HG03095 (cell line): ENCODE results near the gene ANKRD53.

Source experiments
- ATAC-seq: cut with Tn5 transposase; IDR thresholded peaks from one replicate; pipeline ENCODE4 v1.9.1; 2021; ENCODE audit warnings: moderate library complexity; ENCODE audit not compliant: unreplicated experiment

ANKRD53 gene

GRCh38 chr2:70964596-70965386 is 13.6 kb upstream of the ANKRD53 start:
- peak; percentile 81 for ATAC-seq

DNA sequence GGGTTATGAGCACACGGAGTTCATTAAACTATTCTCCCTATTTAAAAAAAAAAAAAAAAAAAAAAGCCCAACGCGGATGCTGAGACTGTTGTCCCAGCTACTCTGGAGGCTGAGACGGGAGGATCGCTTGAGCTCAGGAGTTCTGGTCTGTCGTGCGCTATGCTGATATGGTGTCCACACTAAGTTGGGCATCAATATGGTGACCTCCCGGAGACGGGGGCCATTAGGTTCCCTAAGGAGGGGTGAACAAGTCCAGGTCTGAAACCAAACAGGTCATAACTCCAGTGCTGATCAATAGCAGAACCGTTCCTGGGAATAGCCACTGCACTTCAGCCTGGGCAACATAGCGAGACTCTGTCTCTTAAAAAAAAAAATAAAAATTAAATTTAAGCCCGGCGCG is 12.9 kb upstream of the ANKRD53 start:
- ATAC-seq, result no peak

DNA sequence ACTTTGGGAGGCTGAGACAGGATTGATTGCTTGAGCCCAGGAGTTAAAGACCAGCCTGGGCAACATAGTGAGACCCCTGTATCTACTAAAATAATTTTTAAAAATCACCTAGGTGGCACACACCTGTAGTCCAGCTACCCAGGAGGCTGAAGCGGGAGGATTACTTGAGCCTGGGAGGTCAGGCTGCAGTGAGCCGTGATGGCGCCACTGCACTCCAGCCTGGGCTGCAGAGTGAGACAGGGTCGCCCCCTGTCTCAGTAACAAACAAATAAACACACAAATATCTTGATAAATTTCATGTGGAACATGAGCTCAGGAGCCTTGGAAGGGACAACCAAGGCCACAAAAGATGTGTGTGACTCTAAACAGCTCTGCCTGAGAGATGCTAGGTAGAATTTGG is 11.7 kb upstream of the ANKRD53 start:
- no peak for ATAC-seq

GRCh38 chr2:70967189-70967588 is 11.2 kb upstream of the ANKRD53 start:
- no peak for ATAC-seq

GRCh38 chr2:70974592-70974991 is 3.8 kb upstream of the ANKRD53 start:
- no peak for ATAC-seq

GRCh38 chr2:70975237-70975636 is 3.2 kb upstream of the ANKRD53 start:
- ATAC-seq, result no peak

DNA sequence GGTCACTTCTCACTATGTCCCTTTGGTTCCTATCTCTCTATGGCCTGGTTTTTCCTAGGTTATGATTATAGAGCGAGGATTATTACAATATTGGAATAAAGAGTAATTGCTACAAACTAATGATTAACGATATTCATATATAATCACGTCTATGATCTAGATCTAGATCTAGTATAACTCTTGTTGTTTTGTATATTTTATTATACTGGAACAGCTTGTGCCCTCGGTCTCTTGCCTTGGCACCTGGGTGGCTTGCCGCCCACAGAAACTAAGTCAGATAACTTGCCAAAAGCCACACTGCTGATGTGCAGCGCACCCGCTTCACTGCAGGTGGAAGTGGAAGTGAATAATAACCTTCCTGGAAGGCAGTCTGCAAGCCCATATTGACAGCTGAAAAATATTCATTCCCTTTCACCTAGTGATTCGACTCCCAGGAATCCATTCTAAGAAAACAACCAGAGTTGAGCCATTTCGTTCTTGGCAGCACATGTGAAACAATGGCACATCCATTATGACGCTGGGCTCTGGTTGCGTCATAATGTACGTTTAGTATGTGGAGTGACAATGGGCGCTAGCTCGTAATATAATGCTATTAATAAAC is 725 bp upstream of the ANKRD53 start:
- no peak for ATAC-seq

- no peak for ATAC-seq
Measured at GRCh38 chr2:70979180-70979488, 704 bp downstream of the ANKRD53 start.

- no peak for ATAC-seq
Measured at GRCh38 chr2:70979626-70980025, 1.2 kb downstream of the ANKRD53 start.

GRCh38 chr2:70981421-70981820 is 3.0 kb downstream of the ANKRD53 start:
- no peak for ATAC-seq

DNA sequence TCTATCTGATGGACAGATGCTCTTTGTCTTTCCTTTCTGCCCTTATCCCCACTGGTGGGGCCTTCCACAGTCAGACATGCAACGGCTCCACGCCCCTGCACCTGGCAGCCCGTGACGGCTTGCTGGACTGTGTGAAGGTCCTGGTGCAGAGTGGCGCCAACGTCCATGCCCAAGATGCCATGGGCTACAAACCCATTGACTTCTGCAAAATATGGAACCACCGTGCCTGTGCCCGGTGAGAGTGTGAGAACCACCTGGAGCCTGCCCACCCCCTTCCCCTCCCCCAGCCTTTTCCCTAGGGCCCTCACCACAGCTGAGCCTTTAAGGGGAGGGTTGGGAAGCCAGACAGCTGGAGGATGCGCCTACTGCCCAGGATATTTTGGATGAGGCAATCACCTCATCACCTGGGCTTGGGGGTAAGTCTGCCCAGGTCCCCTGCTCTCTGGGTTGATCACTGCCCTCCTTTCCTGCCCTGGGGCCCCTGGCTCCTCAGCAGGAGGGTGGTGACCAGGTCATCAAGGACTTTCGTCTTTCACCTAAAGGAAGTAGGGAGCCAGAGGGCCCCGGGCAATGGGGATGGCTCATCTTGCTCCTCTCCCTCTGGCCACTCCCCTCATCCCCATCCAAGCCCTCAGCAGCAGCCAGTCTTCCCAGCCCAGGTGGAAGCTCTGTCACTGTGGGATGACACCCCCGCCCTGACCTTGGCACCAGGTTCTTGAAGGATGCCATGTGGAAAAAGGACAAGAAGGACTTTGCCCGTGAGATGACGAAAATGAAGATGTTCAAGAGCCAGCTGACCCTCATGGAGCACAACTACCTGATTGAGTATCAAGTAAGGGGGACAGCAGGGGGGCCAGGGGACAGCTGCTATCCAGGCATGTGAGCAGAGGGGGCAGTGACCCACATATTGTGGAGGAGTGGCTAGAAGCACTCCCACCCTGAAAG is 3.7 kb downstream of the ANKRD53 start:
- ATAC-seq, result no peak

DNA sequence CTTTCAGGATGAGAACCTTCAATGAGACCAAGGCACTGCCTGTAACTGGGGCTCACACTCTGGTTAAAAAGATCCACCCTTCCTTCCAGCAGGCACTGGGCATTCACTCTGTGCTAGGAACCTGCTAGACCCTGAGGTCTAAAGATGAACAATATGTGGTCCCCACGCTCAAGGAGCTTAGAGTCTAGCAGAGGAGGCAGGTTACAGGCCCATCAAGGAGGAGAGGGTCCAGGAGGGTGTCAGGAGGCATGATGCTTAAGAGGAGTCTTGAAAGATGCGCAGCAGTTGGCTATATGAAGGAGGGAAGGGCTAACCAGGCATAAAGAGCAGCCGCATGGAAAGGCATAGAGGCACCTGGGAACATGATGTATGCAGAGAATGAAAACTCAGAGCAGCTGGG is 4.5 kb downstream of the ANKRD53 start:
- no peak for ATAC-seq

DNA sequence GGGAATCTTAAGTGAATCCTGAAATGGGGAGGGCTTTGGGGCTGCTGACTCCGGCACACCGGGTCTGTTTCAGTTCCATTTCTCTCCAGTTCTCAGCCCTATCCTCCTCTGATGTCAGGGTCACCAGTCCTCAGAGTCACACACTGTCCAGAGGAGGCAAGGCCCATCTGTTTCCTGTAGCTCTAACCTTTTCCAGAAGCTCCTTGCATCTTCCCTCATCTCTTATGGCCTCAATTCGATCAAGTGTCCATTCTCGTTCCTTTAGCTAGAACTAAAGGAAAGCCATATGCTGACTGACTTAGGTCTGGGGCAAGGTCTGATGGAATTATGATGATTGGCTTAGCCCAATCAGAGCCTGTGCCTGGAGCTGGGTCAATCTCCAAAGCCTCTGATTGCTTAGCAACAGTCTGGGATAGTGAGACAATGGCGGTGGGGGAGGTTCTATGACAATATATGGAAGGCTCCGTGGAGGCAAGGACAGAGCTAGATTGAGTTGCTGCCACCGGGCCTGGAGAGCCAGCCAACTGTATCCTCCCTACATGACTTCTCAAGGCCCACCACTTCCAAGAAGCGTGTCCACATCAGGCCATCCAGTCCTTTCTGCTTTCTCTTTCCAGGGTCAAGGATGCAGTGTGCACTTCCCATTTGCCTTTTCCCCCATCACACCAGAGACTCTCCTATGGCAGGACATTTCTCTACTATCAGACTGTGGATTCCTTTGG is 5.2 kb downstream of the ANKRD53 start:
- ATAC-seq, result no peak

GRCh38 chr2:70984228-70984575 is 5.8 kb downstream of the ANKRD53 start:
- no peak for ATAC-seq

DNA sequence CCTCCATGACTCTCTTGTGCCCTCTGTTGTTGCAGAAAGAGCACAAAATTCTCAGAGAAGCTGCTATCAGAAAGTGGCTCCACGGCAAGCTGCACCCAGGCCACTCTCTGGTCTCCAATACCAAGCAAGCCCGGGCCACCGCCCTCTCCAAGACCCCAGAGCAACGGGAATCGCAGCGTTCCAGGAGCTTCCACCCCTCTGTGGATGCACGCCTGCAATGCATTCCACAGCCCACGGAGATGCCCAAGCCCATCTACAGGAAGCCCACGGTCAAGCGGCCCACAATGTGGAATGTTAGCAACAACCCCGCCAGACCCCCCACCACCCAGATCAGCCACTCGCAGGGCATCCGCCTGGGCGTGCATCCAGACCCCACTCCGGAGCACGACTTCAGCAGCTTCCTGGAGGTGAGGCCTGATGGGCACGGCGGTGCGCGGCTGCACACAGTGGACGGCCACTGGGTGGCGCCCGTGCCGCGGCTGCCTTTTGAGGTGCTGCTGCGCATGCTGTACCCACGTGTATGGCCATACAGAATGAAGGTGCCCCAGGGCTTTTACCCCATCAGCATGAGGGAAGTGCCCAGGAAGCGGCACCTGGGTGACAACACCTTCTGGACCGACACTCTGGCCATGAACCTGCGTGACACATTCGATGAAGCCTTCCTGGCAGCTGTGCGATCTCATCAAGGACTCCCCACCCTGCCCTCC is 6.3 kb downstream of the ANKRD53 start:
- ATAC-seq, result peak; percentile 85

DNA sequence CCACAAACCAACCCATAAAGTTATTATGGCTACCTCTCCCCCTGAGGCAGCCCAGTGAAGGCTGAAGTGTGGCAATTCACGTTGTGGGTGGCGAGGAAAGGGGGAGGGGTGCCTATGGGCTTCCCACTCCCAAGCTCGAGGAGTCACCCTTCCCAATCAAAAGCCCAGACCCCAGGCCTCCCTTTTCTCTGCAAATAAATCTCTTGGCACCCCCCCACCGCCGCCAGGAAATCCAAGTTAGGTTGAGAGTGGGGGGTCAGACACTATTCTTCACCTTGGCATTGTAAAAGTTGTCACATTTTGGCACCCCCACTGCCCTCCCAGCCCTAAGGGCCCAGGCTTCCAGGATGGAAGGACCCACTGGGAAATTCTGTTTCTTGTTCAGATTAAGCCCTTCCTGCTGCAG is 6.9 kb downstream of the ANKRD53 start:
- ATAC-seq, result no peak

GRCh38 chr2:70985956-70986355 is 7.5 kb downstream of the ANKRD53 start:
- ATAC-seq, result no peak

- no peak for ATAC-seq
Measured at GRCh38 chr2:70986499-70987189, 8.2 kb downstream of the ANKRD53 start.

DNA sequence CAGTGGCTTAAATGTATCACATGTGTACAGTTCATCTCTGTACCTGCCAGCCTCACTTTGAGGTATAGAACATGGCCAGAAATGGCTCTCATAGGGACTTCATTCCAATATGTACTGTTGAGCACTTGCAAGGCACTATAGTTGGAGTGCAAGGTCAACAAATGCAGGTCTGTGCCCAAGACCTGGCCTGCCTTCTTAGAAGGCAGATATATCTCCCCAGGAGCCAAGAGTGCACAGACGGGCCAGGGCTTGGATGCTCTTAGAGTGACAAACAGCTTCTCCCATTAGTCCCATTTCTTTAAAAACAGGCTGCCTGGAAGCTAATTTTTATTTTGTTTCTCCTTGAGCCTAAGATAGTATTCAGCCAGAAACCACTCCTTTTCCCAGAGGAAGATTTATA is 9.0 kb downstream of the ANKRD53 start:
- ATAC-seq, result no peak

DNA sequence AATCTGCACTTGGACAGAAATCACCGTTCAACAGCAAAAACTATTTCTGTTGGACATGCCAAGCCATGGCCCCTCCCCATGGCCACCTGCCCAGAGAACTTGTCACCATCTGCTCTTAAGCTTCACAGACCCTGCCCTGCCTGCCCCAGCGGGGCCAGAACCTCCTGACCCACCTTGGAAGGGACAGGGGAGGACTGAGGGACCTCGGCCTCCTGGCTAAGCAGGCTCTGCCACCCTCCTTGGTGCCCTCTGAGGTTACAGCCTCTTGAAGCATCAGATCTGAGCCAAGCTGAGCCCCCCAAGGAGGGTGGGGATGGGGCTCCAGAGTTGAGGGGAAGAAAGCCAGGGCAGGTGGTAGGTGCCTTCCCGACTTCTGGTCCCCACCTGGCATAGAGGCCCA is 9.7 kb downstream of the ANKRD53 start:
- no peak for ATAC-seq
